ENCODE measurements around the gene CCDC28A.

CCDC28A gene

GRCh38 chr6:138795809-138796603 lies 22.4 kb downstream of the CCDC28A start, which contains the start of gene ECT2L:
TSS of gene ECT2L (plus strand) at chr6:138796087. CDS start at chr6:138813275, 17,188 bp downstream.
- no peak for DNase-seq (ENCODE audit: low read depth, low spot score)

- no peak for DNase-seq (ENCODE audit: low read depth, low spot score)
Observed at GRCh38 chr6:138796771-138797170, 23.2 kb downstream of the CCDC28A start.

GRCh38 chr6:138797806-138798446 lies 24.4 kb downstream of the CCDC28A start:
- no peak for DNase-seq (ENCODE audit: low read depth, low spot score)

- DNase-seq (ENCODE audit: low read depth, low spot score): no peak
Observed at GRCh38 chr6:138800377-138801150, 27.0 kb downstream of the CCDC28A start.

- no peak for DNase-seq (ENCODE audit: low read depth, low spot score)
Observed at GRCh38 chr6:138803331-138803730, 29.8 kb downstream of the CCDC28A start.

- DNase-seq (ENCODE audit: low read depth, low spot score): no peak
Observed at GRCh38 chr6:138803861-138804260, 30.3 kb downstream of the CCDC28A start.

GRCh38 chr6:138805016-138805765 lies 31.6 kb downstream of the CCDC28A start:
- no peak for DNase-seq (ENCODE audit: low read depth, low spot score)

- no peak for DNase-seq (ENCODE audit: low read depth, low spot score)
Observed at GRCh38 chr6:138806889-138807288, 33.3 kb downstream of the CCDC28A start.

GRCh38 chr6:138809677-138810076 lies 36.1 kb downstream of the CCDC28A start:
- DNase-seq (ENCODE audit: low read depth, low spot score): no peak

GRCh38 chr6:138811866-138812265 lies 38.3 kb downstream of the CCDC28A start:
- no peak for DNase-seq (ENCODE audit: low read depth, low spot score)

GRCh38 chr6:138814179-138814834 lies 40.7 kb downstream of the CCDC28A start:
- DNase-seq (ENCODE audit: low read depth, low spot score): no peak

- no peak for DNase-seq (ENCODE audit: low read depth, low spot score)
Observed at GRCh38 chr6:138815221-138815620, 41.7 kb downstream of the CCDC28A start.

- peak; percentile 16 for DNase-seq (ENCODE audit: low read depth, low spot score)
Observed at GRCh38 chr6:138815797-138816528, 42.4 kb downstream of the CCDC28A start.

GRCh38 chr6:138817799-138818198 lies 44.2 kb downstream of the CCDC28A start:
- no peak for DNase-seq (ENCODE audit: low read depth, low spot score)

GRCh38 chr6:138818496-138819194 lies 45.1 kb downstream of the CCDC28A start:
- DNase-seq (ENCODE audit: low read depth, low spot score): no peak

GRCh38 chr6:138821519-138821918 lies 48.0 kb downstream of the CCDC28A start:
- DNase-seq (ENCODE audit: low read depth, low spot score): no peak

- DNase-seq (ENCODE audit: low read depth, low spot score): no peak
Observed at GRCh38 chr6:138824482-138825144, 51.0 kb downstream of the CCDC28A start.

- no peak for DNase-seq (ENCODE audit: low read depth, low spot score)
Observed at GRCh38 chr6:138830248-138830647, 56.7 kb downstream of the CCDC28A start.

GRCh38 chr6:138832182-138832581 lies 58.6 kb downstream of the CCDC28A start:
- no peak for DNase-seq (ENCODE audit: low read depth, low spot score)

Data from brain pericyte (primary cell).